ENCODE measurements around the gene OTULINL.

Gene OTULINL

DNA sequence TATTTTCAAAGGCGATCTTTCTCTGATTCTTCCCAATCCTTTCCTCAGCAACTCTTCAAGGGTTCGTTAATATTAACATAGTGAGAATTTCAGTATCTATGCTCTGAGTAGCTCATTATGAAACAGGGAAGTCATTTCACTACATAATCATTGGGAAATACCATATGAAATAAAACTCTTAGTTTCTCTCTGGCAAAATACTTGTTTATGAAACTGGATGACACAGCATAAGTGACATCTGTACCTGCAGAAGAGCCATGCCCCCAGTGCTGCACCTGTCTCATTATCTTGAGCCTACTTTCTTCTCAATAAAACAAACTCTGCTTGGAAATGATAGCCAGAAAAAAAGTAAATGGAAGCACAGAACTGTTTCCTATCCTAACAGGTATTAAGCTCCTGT lies 49.1 kb downstream of the OTULINL start:
- no peak for TF ChIP-seq CTCF (IDR thresholded peaks at IDR 0.05; ENCODE audit: low read depth, low read length)
- H3K4me1 ChIP-seq, result peaks cover 3% of the 10 kb centered on the region
- no peaks in the 10 kb centered on the region for H3K27me3 ChIP-seq
- H3K4me3 ChIP-seq (ENCODE audit: low read depth, low read length), result no peak overlapping the region
- no peak for DNase-seq
- no peaks in the 10 kb centered on the region for H3K9me3 ChIP-seq
- H3K36me3 ChIP-seq, result no peaks in the 10 kb centered on the region

GRCh38 chr5:14635656-14636055 lies 54.1 kb downstream of the OTULINL start:
- no peaks in the 10 kb centered on the region for H3K9me3 ChIP-seq
- no peak for TF ChIP-seq CTCF (IDR thresholded peaks at IDR 0.05; ENCODE audit: low read depth, low read length)
- no peak overlapping the region for H3K4me3 ChIP-seq (ENCODE audit: low read depth, low read length)
- no peaks in the 10 kb centered on the region for H3K27me3 ChIP-seq
- H3K36me3 ChIP-seq, result no peaks in the 10 kb centered on the region
- no peaks in the 10 kb centered on the region for H3K4me1 ChIP-seq
- no peak for DNase-seq

- no peak for TF ChIP-seq CTCF (IDR thresholded peaks at IDR 0.05; ENCODE audit: low read depth, low read length)
- Histone ChIP-seq H3K27me3 (no peaks in the 10 kb centered on the region), H3K4me3 (ENCODE audit: low read depth, low read length) (no peak overlapping the region), H3K36me3 (no peaks in the 10 kb centered on the region), H3K4me1 (no peaks in the 10 kb centered on the region), H3K9me3 (no peaks in the 10 kb centered on the region)
- no peak for DNase-seq
These were observed 59.2 kb downstream of the OTULINL start for GRCh38 chr5:14640765-14641164.

- H3K4me3 ChIP-seq (ENCODE audit: low read depth, low read length), result no peak overlapping the region
- no peak for DNase-seq
- H3K4me1 ChIP-seq, result no peaks in the 10 kb centered on the region; the same call in 1 of the 2 replicates
- TF ChIP-seq CTCF (IDR thresholded peaks at IDR 0.05; ENCODE audit: low read depth, low read length), result no peak
- H3K27me3 ChIP-seq, result no peaks in the 10 kb centered on the region
- no peaks in the 10 kb centered on the region for H3K36me3 ChIP-seq
- H3K9me3 ChIP-seq, result no peaks in the 10 kb centered on the region
These were observed 63.1 kb downstream of the OTULINL start for GRCh38 chr5:14644623-14645237.

DNA sequence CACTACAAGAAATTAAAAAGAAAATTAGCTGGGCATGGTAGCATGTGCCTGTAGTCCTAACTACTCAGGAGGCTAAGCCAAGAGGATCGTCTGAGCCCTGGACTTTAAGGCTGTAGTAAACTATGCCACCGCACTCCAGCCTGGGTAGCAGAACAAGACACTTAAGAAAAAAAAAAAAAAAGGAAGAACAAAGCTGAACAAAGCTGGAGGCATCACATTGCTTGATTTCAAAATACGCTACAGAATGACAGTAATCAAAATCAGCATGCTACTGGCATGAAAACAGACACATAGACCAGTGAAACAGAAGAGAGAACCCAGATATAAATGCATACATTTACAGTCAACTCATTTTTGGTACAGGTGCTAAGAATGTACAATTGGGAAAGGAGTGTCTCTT lies 68.5 kb downstream of the OTULINL start:
- Histone ChIP-seq H3K9me3 (no peaks in the 10 kb centered on the region), H3K4me1 (no peaks in the 10 kb centered on the region; the same call in 1 of the 2 replicates), H3K27me3 (no peaks in the 10 kb centered on the region), H3K36me3 (no peaks in the 10 kb centered on the region), H3K4me3 (ENCODE audit: low read depth, low read length) (no peak overlapping the region)
- TF ChIP-seq CTCF (IDR thresholded peaks at IDR 0.05; ENCODE audit: low read depth, low read length), result no peak
- no peak for DNase-seq

GRCh38 chr5:14655146-14655741 lies 73.7 kb downstream of the OTULINL start:
- DNase-seq, result no peak
- TF ChIP-seq CTCF (IDR thresholded peaks at IDR 0.05; ENCODE audit: low read depth, low read length), result no peak
- no peaks in the 10 kb centered on the region for H3K36me3 ChIP-seq
- H3K4me1 ChIP-seq, result no peaks in the 10 kb centered on the region
- H3K4me3 ChIP-seq (ENCODE audit: low read depth, low read length), result no peak overlapping the region
- no peaks in the 10 kb centered on the region for H3K27me3 ChIP-seq
- no peaks in the 10 kb centered on the region for H3K9me3 ChIP-seq
